Ishikawa (cell line): ENCODE results near the gene PCMTD2.
A peak's percentile ranks its signal among the peaks of the same experiment; 100 is the strongest.

ENCODE experiments used
- CEBPB ChIP-seq: IDR thresholded peaks from 2 replicates; pipeline ENCODE4 v1.6.1; 2012
- CREB1 ChIP-seq: IDR thresholded peaks from 2 replicates; pipeline ENCODE4 v1.6.1; 2012; ENCODE audit warnings: low read depth
- EGR1 ChIP-seq: IDR thresholded peaks from 2 replicates; pipeline ENCODE4 v1.6.1; 2012
- EP300 ChIP-seq: IDR thresholded peaks from 2 replicates; pipeline ENCODE4 v1.6.1; 2012; ENCODE audit warnings: borderline replicate concordance
- FOXM1 ChIP-seq: IDR thresholded peaks from 2 replicates; pipeline ENCODE4 v1.6.1; 2012; ENCODE audit warnings: low read depth, borderline replicate concordance
- NFIC ChIP-seq: IDR thresholded peaks from 2 replicates; pipeline ENCODE4 v1.6.1; 2012
- RAD21 ChIP-seq: IDR thresholded peaks from 2 replicates; pipeline ENCODE4 v1.6.1; 2012; ENCODE audit warnings: low read depth
- TAF1 ChIP-seq: IDR thresholded peaks from 2 replicates; pipeline ENCODE4 v1.6.1; 2012; ENCODE audit warnings: low read depth, mild to moderate bottlenecking
- TCF12 ChIP-seq: IDR thresholded peaks from 2 replicates; pipeline ENCODE4 v1.6.1; 2012; ENCODE audit warnings: low read depth
- TEAD4 ChIP-seq: IDR thresholded peaks from 2 replicates; pipeline ENCODE4 v1.6.1; 2012
- YY1 ChIP-seq: IDR thresholded peaks from 2 replicates; pipeline ENCODE4 v1.6.1; 2012; ENCODE audit warnings: low read depth
- ZBTB7A ChIP-seq: IDR thresholded peaks from 2 replicates; pipeline ENCODE4 v1.6.1; 2012; ENCODE audit warnings: low read depth
- TF ChIP-seq, protein P1 (sequence below): IDR thresholded peaks from 2 replicates; pipeline ENCODE4 v1.6.1; 2012; ENCODE audit warnings: low read depth, mild to moderate bottlenecking
- TF ChIP-seq, protein P2 (sequence below): IDR thresholded peaks from 2 replicates; pipeline ENCODE4 v1.6.1; 2012
- TF ChIP-seq, protein P3 (sequence below): IDR thresholded peaks from 2 replicates; pipeline ENCODE4 v1.6.1; 2012

Gene PCMTD2

DNA sequence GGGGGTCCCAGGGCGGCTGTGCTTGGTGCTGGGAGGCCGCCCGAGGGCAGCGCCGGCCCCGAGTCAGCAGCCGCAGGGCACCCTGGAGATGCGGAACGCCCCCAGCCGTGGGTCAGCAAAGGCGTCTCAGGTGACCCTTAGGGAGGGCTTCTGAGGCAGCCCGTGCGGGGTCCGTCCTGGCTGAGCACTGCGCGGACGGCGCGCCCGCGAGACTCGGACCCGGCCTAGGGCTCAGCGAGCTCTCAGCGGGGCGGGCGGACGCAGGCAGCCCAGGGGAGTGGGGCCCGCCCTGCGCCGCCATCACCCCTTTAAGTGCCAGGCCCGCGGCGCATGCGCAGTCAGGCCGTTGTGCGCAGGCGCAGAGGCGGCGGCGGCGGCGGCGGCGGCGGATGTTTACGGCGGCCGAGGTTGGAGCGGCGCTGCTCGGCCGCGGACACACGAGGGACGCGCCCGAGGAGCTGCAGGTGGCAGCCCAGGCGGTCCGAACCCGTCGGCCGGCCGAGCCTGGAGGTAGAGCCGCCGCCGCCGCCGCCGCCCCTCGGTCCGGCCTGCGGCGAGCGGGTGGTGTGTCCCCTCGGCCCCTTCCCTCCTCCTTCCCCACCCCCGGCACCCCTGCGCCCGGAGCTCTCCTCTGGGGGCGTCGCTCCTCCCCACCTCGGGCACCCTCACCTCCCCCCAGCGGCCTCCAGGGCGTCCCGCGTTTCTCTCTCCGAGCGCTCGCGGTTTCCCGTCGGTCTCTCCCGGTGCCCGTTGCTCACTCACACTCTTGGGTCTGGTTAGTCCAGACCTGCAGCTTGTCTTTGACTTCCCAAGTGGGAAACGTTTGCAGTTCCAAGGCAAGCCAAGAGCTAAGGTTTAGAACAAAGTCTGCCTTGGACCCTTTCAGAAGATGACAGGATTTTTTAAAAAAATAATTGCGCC, at the start of gene PCMTD2:
Gene PCMTD2 (plus strand): TSS at position 388 of the 921 bp plus-strand sequence. CDS start 4,218 bp downstream, outside the sequence.
- TF ChIP-seq TEAD4 = no peak
- TF ChIP-seq CREB1 = no peak
- TF ChIP-seq RAD21 = no peak; the same call in 1 of the 2 replicates
- TF ChIP-seq CEBPB = no peak
- TF ChIP-seq EP300 = no peak; the same call in 1 of the 2 replicates
- peak; percentile 77 for TF ChIP-seq YY1
- TF ChIP-seq TCF12 = no peak; the same call in 1 of the 2 replicates
- TF ChIP-seq, protein P1, sequence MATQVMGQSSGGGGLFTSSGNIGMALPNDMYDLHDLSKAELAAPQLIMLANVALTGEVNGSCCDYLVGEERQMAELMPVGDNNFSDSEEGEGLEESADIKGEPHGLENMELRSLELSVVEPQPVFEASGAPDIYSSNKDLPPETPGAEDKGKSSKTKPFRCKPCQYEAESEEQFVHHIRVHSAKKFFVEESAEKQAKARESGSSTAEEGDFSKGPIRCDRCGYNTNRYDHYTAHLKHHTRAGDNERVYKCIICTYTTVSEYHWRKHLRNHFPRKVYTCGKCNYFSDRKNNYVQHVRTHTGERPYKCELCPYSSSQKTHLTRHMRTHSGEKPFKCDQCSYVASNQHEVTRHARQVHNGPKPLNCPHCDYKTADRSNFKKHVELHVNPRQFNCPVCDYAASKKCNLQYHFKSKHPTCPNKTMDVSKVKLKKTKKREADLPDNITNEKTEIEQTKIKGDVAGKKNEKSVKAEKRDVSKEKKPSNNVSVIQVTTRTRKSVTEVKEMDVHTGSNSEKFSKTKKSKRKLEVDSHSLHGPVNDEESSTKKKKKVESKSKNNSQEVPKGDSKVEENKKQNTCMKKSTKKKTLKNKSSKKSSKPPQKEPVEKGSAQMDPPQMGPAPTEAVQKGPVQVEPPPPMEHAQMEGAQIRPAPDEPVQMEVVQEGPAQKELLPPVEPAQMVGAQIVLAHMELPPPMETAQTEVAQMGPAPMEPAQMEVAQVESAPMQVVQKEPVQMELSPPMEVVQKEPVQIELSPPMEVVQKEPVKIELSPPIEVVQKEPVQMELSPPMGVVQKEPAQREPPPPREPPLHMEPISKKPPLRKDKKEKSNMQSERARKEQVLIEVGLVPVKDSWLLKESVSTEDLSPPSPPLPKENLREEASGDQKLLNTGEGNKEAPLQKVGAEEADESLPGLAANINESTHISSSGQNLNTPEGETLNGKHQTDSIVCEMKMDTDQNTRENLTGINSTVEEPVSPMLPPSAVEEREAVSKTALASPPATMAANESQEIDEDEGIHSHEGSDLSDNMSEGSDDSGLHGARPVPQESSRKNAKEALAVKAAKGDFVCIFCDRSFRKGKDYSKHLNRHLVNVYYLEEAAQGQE = no peak
- TF ChIP-seq, protein P2, sequence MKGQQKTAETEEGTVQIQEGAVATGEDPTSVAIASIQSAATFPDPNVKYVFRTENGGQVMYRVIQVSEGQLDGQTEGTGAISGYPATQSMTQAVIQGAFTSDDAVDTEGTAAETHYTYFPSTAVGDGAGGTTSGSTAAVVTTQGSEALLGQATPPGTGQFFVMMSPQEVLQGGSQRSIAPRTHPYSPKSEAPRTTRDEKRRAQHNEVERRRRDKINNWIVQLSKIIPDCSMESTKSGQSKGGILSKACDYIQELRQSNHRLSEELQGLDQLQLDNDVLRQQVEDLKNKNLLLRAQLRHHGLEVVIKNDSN = no peak
- TF ChIP-seq TAF1 = peak; percentile 69; the same call in 1 of the 2 replicates
- peak; percentile 55; the same call in 1 of the 2 replicates for TF ChIP-seq ZBTB7A
- TF ChIP-seq, protein P3, sequence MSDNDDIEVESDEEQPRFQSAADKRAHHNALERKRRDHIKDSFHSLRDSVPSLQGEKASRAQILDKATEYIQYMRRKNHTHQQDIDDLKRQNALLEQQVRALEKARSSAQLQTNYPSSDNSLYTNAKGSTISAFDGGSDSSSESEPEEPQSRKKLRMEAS = peak; percentile 73
- no peak for TF ChIP-seq NFIC
- TF ChIP-seq EGR1 = no peak
- TF ChIP-seq FOXM1 = no peak

DNA sequence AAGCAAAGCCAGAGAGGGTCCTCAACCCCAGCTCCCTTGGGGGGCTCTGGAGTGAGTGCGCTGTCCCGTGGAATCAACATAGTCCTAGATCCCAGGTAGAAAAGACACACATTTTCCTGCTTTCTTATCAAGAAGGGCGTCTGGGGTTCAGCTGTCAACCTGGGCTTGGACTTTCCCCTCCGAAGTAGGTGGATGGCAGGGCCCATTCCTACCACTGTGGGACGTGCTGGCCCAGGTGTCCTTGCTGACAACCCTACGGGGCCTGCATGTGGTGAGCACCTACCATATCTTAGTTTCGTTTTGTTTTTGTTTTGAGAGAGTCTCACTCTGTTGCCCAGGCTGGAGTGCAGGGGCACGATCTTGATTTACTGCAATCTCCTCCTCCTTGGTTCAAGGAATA, 48.9 kb upstream of the PCMTD2 start:
- TF ChIP-seq CREB1 = no peak

DNA sequence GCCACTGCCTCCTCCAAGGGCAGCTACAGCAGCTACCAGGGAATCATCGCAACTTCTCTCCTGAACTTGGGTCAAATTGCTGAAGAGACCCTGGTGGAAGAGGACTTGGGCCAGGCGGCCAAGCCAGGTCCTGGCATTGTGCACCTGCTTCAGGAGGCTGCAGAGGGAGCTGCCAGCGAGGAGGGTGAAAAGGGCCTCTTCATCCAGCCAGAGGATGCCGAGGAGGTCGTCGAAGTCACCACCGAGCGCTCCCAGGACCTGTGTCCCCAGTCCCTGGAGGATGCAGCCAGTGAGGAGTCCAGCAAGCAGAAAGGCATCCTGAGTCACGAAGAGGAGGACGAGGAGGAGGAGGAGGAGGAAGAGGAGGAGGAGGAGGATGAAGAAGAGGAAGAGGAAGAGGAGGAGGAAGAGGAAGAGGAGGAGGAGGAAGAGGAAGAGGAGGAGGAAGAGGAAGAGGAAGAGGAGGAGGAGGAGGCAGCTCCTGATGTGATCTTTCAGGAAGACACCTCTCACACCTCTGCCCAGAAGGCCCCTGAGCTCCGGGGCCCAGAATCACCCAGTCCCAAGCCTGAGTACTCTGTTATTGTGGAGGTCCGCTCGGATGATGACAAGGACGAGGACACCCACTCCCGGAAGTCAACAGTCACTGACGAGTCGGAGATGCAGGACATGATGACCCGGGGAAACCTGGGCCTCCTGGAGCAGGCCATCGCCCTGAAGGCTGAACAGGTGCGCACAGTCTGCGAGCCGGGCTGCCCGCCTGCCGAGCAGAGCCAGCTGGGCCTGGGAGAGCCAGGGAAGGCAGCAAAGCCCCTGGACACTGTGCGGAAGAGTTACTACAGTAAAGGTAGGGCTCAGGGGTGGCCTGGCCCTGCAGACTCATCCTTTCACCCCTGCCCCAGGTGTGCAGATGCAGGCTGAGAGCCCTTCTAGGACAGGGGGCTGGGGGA, 47.6 kb upstream of the PCMTD2 start:
- TF ChIP-seq TCF12 = no peak
- no peak for TF ChIP-seq NFIC
- TF ChIP-seq TEAD4 = no peak
- TF ChIP-seq, protein P3 = no peak
- TF ChIP-seq RAD21 = no peak
- no peak for TF ChIP-seq YY1

DNA sequence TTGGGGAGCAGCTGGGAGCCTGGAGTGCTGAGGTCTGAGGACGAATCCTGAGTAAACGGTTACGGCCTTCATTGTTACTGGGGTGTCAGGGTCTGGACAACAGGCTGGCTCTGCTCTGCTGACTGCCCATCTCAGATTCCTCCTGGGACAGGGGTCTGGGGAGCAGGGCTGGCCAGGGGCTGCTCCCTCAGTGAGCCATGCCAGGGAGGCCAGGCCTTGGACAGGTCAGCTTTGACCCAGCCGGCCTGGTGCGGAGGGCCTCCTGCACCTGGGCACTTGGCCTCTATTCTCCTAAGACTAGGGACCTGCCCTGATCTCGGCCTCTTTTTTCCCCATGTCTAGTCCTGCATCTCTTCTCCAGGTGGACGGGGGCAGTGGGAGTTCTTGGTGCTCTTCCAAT, 46.4 kb upstream of the PCMTD2 start:
- TF ChIP-seq FOXM1 = no peak
- TF ChIP-seq TAF1 = no peak
- no peak for TF ChIP-seq RAD21
- TF ChIP-seq TCF12 = no peak
- TF ChIP-seq, protein P3 = no peak
- no peak for TF ChIP-seq NFIC
- TF ChIP-seq, protein P1 = no peak
- no peak for TF ChIP-seq CEBPB
- no peak for TF ChIP-seq EP300

DNA sequence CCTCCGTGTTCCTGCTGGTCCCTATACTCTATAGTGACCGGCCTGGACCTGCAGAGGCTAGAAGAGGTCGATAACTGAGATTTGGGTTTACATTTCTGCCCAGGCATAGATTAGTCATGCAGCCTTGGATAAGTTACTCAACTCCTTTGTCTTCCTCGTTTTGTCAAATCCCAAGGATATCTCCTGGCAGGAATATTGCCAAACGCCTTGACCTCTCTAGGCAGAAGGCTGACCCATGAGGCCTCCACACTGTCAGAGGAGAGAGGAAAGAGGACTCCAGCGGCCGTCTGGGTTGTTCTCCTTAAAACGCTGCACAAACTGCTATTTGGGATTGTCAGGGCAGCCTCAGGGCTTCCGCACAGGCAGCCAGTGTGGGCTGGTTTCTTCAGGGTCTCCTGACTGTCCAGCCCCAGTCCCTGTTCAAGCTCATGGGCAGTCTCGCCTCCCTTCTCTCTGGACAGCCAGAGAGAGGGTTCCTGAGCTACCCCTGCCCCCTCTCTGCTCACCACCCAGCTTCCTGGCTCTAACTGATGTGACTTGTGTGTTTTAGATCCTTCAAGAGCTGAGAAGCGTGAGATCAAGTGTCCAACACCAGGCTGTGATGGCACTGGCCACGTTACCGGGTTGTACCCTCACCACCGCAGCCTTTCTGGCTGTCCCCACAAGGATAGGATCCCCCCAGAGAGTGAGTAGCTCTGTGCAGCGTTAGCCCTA, 44.7 kb upstream of the PCMTD2 start:
- TF ChIP-seq NFIC (no peak), CEBPB (no peak)
- TF ChIP-seq, protein P3 = no peak
